Transverse colon (tissue), 3 donors: Measurements from ENCODE around the gene ZNF90.

Experiments
- POLR2A ChIP-seq: fragments of 450-650 bp; IDR thresholded peaks from one replicate; pipeline ENCODE4 v1.6.1; 2016; ENCODE audit warnings: antibody characterized with exemption, mild to moderate bottlenecking, moderate library complexity
- TF ChIP-seq, protein P1 (sequence below), 5 experiments: fragments of 200-600 bp in 3 of 5; fragments of 450-650 bp in 2 of 5; sonication (generic) in 3 of 5; IDR thresholded peaks; 1 replicate in 2 of 5; 2 replicates in 3 of 5; pipeline ENCODE4 v1.5.1; 2016 to 2017; ENCODE audit warnings: antibody characterized with exemption in 5 of 5, inconsistent platforms in 3 of 5, mild to moderate bottlenecking in 2 of 5, moderate library complexity in 1 of 5

DNA sequence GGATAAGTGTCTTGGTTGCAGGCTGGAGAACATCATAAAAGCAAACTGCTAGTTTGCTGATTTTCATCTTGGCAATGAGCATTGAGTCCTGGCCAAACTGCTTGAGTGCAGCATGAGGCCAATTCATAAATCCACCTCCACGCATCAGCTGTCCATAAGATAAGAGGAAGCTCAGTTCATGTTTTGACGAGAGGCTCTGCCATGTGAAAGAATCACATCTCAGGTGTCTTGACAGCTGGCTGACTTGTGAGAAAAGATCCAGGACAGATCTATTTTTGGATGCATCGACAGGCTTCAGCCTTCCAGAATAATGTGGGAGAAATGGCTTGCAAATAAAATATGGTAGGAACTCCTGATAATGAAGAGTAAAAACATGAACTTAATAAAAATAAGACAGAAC is 33.1 kb upstream of the ZNF90 start:
- TF ChIP-seq, protein P1, sequence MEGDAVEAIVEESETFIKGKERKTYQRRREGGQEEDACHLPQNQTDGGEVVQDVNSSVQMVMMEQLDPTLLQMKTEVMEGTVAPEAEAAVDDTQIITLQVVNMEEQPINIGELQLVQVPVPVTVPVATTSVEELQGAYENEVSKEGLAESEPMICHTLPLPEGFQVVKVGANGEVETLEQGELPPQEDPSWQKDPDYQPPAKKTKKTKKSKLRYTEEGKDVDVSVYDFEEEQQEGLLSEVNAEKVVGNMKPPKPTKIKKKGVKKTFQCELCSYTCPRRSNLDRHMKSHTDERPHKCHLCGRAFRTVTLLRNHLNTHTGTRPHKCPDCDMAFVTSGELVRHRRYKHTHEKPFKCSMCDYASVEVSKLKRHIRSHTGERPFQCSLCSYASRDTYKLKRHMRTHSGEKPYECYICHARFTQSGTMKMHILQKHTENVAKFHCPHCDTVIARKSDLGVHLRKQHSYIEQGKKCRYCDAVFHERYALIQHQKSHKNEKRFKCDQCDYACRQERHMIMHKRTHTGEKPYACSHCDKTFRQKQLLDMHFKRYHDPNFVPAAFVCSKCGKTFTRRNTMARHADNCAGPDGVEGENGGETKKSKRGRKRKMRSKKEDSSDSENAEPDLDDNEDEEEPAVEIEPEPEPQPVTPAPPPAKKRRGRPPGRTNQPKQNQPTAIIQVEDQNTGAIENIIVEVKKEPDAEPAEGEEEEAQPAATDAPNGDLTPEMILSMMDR (IDR thresholded peaks at IDR 0.05): no peak
- TF ChIP-seq POLR2A: no peak
